ENCODE measurements around the gene ASIC1.
"Not testable (repeated sequence)": the region's sequence is repeated elsewhere in the genome, so short reads cannot be mapped to it uniquely, and the experiment has no call there.

The ASIC1 gene

DNA sequence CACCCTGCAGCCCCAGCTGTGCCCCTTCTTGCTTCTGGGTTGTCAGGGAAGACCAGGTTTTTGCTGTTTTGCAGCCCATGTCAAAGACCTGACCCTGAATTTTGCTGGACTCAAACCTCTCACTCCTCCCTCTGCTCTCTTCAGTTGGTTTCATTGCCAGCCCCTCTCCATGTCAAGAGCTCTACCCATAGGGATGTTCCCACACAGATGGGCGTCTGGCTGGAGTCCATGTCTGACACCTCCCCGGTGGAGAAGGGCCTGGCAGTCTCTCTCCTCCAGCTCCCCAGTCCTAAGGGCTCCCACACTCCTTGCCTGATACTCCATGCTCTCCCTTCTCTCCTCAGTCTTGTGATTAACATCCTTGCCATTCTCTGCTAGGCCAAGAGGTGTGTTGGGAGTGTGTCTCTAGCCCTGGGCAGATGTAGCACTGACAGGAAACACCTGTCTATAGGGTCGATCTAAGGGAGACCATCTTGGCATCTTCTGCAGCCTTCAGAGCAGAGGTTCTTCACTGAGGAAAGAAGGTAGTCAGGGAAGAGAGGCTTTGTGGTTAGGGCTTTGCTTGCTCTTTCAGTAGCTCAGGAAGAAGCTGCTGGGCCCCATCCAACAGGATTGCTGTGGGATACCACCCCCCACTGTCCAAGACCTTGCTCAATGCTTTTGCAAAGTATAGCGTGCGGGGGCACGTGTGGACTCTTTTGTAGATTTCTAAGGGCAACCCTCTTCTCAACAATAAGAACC, 4.7 kb downstream of the ASIC1 start:
- DNase-seq, result no peak

DNA sequence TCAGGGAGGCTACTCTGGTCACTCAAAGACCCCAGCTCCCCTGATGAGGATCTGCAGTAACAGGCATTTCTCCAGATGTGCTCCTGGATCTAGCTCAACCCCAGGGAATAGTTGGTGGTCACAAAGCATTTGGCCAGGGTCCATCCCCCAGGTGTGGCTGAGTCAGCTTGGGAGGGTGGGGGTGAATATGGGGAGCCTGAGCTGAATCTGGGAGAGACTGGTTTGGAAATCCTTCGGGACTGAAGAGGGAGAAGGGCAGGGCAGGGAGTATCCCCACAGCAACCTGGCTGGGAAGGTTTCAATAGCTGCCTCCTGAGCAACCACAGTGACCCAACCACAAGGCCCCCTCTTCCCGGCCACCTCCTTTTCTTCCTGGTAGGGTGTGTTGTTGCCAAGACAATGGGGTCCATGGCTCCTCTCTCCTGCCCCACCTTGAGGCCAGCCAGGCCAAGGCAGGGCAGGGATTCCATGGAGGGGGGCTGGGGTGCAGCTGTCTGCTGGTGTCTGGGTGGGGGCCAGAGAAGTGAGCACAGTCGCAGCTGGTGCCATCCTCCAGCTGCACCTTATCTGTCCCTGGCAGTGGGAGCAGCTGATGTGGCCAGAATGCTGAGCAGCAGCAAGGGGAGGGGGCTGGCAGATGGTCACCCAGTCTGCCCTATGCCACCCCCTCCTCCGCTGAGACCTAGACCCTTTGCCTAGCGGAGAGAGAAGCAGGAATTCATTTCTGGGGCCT, 5.5 kb downstream of the ASIC1 start:
- no peak for DNase-seq

DNA sequence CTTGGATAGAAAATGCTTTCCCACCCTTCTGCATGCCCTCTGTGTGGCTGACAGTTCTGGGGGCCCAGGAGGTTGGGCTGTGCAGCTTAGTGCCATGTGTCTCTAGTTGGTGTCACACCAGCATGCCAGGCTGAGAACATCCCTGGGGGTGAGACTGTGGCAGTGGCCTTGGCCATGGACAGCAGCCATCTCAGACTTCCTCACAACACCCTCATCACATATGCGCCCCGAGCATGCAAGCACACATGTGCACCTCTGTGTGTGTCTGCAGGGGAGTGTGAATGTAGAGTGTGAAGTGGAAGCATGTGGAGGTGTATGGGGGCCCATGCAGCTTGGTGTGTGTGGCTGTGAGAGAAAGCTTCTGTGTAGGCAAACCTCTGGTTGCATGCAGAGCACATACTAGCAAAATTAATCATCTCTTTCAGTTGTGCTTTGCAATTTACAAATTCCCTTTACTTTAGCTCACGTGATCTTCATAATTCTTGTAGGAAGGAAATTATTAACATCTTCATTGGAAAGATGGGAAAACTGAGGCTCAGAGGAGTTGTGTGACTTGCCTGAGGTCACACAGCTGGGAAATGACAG, 8.4 kb downstream of the ASIC1 start:
- DNase-seq, result no peak

DNA sequence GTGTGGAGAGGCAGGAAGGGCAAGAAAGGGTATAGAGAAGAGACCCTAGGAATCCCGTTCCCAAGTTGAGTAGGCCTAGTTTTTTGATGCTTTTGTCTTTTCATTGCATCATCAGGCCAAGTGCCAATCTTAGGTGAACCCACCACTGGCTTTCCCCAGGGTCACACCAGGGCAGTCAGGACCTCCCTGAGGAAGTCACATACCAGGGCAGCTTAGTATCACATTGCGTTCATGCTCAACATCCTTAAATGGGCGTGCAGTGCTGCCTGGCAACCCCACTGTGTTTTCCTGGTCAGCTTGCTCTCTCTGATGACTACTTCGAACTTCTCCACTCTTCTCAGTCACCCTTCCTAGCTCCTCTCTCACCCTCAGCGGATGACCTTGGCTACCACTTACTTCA, 9.0 kb downstream of the ASIC1 start:
- no peak for DNase-seq

DNA sequence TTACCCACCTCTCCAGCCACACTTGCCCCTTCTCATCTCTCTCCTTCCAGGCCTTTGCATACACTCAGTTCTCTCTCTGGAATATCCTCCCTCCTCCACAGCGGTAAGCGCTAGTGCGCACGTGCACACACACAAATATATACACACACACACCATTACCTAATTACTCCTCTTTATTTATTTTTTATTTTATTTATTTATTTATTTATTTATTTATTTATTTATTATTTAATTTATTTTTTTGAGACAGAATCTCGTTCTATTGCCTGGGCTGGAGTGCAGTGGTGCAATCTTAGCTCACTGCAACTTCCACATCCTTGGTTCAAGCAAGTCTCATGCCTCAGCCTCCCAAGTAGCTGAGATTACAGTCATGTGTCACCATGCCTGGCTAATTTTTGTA, 11.7 kb downstream of the ASIC1 start:
- no peak for DNase-seq

DNA sequence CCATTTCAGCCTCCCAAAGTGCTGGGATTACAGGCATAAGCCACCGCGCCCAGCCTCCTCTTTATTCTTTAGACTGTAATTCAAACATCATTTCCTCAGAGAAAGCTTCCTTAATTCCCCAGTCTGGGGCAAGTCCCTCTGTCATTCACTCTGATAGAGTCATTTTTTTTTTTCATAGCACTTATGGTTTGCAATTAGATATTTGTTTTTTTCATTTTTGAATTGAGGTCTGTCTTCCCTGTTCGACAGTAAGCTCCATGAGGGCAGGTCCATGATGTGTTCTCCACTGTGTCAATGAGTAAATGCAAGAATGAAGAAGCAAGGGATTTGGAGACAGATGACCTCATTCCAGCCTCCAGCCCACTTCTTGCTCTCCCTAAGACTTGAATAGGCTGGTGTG, 12.1 kb downstream of the ASIC1 start:
- no peak for DNase-seq

DNA sequence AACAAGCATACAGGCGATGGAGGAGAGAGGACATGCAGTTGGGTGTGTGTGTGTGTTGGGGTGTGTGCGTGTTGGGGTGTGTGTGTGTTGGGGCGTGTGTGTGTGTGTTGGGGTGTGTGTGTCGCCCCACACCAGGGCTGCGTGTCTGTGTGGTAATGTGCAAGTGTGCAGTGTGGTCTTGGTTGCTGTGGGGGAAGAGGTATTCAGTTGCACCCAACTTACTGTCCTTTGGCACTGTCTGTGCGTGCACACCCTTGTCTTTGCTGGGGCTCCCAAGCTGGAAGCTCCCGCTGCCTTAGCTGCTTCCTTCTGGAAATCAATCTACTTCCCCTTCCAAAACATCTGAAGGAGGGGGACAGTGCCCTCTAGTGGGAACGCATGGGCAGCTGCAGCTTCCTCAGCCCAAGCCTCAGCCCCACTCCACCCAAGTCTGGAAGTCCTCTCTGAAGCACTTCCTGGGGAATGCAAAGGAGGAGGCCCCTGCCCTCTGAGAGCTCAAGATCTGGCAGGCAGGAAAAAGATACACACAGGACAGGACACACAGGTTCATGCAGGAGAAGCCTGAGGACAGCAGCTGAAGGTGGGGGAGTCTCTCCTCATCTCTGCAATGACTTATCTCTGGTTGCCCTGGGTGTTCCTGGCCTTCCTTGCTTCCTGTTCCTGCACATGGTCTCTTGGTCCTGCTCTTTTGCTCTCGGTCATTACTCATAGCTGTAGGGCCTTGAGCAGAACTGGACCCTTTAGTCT, 13.1 kb downstream of the ASIC1 start:
- peak; percentile 54 for DNase-seq

DNA sequence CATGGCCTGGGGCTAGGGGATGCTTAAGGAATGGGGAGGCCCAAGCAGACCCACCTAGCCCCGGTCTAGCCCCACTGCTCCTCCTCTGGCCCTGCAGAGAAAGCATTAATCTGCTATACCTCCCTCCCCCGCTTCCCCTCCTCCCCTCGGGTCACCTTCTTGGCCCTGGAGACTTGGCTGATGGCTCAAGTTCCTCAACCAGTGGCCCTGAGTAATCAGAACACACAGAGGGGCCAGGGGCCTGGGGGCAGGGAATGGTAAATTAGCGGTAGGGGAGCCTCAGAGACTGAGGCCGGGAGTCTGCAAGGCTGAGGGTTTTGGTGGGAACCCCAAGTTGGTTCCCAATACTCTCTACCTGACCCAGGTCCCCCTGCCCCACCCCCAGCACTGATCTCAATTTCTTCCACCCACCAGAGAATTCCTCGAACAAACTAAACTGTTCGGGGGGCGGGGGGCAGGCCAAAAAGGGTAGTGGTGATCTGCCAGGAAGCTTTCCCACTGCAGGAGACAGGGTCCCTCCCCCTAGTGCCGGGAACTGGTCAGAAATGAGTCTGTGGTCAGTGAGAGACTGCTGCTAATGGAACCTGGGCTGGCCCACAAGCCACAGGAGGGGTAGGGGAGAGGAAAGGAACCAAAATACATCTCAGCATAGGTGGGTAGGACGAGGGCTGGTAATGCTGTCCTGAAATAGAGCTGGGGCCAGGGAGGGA, 15.0 kb downstream of the ASIC1 start:
- DNase-seq, result no peak

DNA sequence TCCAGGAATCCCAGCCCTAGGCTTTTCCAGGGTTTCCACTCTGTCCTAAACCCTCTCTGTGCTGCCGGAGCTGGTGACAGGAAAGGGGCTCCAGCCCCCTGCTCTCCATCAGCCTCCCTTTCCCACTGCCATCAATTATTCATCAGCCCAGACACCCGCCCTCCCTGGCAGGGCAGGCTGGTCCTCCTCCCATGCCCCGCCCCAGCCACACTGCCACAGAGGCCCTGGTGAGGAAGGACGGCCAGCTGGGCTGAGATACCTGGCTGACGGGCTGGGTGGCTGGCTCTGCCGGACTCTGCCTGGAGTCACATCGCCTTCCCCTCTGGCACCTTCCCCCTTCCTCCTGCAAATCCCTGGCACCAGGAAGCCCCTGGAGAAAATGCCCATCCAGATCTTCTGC, 15.8 kb downstream of the ASIC1 start:
- no peak for DNase-seq

DNA sequence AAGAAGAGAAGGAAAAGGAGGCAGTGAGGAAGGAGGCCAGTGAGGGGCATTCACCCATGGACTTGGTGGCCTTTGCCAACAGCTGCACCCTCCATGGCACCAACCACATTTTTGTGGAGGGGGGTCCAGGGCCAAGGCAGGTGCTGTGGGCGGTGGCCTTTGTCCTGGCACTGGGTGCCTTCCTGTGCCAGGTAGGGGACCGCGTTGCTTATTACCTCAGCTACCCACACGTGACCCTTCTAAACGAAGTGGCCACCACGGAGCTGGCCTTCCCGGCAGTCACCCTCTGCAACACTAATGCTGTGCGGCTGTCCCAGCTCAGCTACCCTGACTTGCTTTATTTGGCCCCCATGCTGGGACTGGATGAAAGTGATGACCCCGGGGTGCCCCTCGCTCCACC, 16.3 kb downstream of the ASIC1 start:
- DNase-seq, result no peak

DNA sequence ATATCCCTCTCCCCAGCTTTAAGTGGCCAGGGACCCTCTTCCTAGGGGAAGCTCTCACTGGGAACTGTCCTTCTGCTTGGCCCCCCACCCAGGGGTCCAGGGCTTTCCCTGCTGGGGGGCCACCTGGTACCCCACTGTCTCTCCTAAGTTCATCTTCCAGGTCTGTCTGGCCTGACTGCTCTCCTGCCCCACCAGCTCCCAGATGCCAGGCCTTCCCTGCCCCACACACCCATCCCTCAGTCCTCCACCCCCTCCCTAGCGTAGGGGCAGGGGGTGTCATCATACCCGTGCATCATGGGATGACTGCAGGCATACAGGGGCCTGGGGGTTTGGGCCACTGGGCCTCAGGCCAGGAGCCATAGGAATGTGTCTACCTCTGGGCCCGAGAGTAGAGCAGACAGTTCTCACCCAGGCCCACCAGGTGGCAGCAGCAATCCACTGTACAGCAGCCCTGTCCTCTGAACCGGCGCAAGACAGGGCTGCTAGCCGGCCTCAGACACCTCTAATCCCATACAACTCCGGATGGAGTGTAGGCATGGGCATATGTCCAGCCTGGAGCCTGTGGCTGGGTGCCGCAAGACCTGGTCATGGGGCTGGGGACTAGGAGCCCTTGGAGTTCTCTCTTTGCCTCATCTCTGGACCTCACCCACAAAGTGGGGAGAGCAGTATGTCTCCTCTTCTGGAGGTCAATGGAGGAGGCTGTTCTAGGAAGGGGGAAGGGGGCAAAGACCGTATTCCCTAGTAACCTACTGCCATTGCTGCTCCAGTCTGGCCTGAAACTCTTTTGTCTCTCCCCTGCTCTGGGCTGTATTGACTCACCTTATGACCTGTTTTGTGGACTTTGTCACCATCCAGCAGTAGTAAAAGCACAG, 17.8 kb downstream of the ASIC1 start:
- peak; percentile 74 for DNase-seq

DNA sequence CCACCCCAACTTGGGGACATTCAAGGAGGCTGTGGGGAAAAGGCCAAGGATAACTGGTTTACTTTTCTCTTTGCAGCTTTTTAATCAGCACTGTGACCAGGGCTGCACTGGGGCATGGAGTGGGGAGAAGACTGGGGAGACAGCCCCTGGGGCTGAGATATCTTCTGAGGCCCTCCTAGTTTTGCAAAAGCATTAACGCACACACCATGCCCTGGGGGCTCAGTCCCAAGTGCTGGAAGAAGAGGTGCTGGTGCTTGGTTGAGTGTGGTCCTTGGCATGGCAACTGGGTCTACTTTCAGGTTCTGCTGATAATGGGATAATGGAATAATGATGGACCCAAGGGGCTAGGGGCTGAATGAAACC, 18.4 kb downstream of the ASIC1 start:
- no peak for DNase-seq

DNA sequence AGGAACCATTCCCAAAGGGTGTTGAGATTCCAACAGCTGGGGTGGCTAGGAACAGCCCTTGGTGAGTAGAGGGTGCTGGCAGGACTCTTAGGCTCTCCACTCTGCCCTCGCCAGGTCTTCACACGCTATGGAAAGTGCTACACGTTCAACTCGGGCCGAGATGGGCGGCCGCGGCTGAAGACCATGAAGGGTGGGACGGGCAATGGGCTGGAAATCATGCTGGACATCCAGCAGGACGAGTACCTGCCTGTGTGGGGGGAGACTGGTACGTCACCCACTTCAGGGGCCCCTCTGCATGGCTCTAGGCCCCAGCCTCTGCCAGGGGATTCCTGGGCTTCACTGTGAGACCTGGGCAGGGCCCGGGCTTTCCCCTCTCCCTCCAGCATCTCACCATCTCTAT, 19.7 kb downstream of the ASIC1 start:
- no peak for DNase-seq

DNA sequence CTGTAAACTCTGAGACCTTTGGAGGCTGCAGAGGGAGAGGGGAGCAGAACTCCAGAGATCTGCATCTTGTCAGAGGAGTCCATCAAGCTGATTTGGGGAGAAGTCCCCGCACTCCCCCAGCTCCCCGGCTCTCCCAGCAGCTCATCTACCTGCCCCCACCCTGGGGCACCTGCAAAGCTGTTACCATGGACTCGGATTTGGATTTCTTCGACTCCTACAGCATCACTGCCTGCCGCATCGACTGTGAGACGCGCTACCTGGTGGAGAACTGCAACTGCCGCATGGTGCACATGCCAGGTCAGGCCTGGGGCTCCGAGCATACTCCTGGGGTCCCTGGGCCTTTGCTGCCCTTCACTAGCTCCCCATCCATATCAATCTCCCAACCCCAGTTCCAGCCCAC, 20.9 kb downstream of the ASIC1 start:
- no peak for DNase-seq

DNA sequence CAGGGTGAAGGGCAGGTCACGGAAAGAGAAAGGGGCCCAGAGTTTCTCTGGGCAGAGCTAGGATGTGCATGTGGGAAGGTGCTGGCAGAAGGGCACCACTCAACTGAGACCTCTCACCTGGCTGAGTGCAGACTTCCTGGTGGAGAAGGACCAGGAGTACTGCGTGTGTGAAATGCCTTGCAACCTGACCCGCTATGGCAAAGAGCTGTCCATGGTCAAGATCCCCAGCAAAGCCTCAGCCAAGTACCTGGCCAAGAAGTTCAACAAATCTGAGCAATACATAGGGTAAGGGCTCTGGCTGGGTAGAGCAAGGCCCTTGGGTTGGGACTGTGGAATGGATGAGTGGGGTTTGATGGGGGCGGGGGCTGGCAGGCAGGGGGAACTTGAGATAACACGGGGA, 22.4 kb downstream of the ASIC1 start:
- no peak for DNase-seq

DNA sequence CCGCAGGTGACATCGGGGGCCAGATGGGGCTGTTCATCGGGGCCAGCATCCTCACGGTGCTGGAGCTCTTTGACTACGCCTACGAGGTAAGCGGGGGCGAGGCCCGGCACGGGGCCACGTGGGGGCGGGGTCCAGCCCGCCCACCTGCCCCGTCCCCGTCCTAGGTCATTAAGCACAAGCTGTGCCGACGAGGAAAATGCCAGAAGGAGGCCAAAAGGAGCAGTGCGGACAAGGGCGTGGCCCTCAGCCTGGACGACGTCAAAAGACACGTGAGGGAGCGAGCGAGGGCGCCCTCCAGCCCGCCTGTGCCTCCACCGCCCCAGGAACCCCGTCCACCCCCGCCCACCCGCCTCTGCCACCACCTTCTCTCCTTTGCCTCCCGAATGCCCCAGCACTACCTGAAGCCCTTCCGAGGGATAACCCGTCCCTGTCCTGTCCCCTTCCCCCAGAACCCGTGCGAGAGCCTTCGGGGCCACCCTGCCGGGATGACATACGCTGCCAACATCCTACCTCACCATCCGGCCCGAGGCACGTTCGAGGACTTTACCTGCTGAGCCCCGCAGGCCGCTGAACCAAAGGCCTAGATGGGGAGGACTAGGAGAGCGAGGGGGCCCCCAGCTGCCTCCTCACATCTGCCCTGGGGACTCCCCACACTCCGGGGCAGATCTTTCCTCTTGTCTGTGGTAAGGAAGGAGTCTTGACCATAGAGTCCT, 23.9 kb downstream of the ASIC1 start:
- DNase-seq, result no peak

DNA sequence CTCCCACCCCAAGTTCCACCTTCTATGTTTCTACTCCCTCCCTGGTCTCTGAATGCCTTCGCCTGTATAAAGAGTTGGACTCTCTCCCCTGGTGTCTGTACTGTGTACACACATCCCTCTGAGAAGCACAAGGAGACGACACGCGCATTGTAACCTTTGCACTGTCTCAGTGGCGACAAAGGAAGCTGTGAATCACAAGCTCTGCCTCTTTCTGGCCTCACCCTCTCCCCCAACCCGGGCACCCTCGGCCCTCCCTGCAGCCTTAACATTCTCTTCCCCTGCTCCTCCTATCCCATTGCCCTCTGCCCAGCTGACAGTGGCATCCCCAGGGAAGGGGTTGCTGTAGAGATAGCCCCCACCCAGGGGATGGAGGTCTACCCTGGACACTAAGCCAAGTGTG, 25.2 kb downstream of the ASIC1 start:
- DNase-seq, result no peak

DNA sequence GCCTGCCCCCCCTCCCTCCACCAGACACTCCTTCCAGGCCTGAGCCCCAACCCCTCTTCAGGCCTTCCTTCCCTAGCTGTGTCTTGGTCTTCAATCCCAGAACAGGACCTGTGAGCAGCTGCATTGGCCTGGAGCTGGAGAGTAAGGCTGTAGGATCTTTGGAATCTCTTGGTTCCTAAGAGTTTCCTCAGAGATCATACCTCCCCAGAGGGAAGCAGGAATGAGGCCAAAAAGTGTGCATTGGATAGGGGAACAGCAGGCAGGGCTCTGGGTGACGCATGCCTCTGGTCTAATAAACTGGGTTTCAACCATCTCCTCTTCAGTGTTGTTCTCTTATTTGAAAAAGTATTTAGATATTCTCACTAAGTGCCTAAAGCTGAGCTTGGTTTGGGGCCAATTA, 25.9 kb downstream of the ASIC1 start:
- no peak for DNase-seq

DNA sequence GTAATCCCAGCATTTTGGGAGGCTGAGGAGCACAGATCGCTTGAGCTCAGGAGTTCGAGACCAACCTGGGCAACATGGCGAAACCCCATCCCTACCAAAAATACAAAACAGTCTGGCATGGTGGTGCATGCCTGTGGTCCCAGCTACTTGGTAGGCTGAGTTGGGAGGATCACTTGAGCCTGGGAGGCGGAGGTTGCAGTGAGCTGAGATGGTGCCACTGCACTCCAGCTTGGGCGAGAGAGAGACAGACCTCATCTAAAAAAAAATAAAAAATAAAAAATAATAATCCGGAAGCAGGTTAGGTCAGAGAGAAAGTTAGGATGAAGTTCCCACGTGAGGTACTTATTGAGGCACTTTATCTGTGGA, 27.0 kb downstream of the ASIC1 start:
- not testable (repeated sequence) for DNase-seq

DNA sequence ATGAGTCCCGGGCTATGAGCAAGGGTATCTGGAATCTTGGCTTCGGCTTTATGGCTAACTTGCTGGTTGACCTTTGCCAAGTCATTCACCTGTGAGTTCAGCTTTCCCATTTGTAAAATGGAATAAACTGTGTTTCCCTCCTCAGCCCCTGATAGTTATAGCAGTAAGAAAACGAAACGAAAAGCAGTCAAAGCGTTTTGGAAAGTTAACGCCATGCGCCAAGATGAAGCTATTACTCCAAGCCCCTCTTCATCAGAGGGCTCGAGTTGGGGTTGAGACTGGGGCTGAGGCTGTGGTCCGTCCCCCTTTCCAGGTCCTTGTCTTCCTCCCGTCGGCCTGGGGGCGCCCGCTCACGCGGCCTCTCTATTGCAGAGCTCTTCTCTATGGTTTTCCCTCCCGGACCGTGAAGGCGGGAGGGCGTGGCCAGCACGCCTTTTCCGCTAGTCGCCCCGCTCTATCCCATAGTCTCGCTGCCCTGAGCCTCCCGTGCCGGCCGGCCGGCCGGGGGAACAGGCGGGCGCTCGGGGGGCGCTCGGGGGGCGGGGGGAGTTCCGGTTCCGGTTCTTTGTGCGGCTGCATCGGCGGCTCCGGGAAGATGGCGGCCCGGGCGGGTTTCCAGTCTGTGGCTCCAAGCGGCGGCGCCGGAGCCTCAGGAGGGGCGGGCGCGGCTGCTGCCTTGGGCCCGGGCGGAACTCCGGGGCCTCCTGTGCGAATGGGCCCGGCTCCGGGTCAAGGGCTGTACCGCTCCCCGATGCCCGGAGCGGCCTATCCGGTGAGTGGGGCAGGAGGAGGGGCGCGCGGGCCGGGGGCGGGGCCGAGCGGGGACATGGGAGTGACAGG, 27.6 kb downstream of the ASIC1 start, which contains the start of gene SMARCD1:
TSS of gene SMARCD1 (plus strand) at position 568 of the 840 bp plus-strand sequence. CDS start at position 596, 28 bp downstream.
- peak; percentile 81 for DNase-seq

Measured in effector CD4-positive, alpha-beta T cell (primary cell).